GM12878 (cell line): ENCODE data around the gene CAPN9. TPM values are rescaled to one million over a fixed set of nuclear protein-coding genes. Genes with fewer than 3 reads are reported as not detected.

Experiments
- ATAC-seq: fragments of 200-7000 bp; cut with Tn5 transposase; 3 replicates; pipeline ENCODE4 v1.9.1; 2020; ENCODE audit warnings: mild to moderate bottlenecking, moderate library complexity
- BruUV-seq: library from RNA; stranded (reverse); fragments of 400-500 nt; replicated peaks from 2 replicates; lab custom pipeline; 2021; lab: Mats Ljungman, UMichigan
- CTCF ChIA-PET: fragments of 300-600 bp; sonication (Branson Sonifier 250); formaldehyde crosslinking; extraction: SDS; loops from one replicate; lab custom pipeline; 2021; ENCODE audit warnings: inconsistent platforms; lab: Yijun Ruan, JAX
- POLR2A ChIA-PET: fragments of 350-600 bp; formaldehyde crosslinking; extraction: SDS; loops from one replicate; lab custom pipeline; 2021; ENCODE audit warnings: inconsistent platforms; lab: Charles Lee
- RAD21 ChIA-PET: fragments of 300-600 bp; sonication (Branson Sonifier 250); formaldehyde crosslinking; loops from one replicate; lab custom pipeline; 2023; ENCODE audit warnings: antibody characterized with exemption; ENCODE audit not compliant: unreplicated experiment; lab: Charles Lee
- SMC1A ChIA-PET: fragments of 300-600 bp; sonication (Branson Sonifier 250); formaldehyde crosslinking; loops from one replicate; lab custom pipeline; 2023; ENCODE audit not compliant: unreplicated experiment, uncharacterized antibody; lab: Charles Lee
- DNase-seq: peaks from one replicate; pipeline ENCODE4 v3.0.0-alpha.2; 2011; ENCODE audit warnings: low read depth, low spot score
- FAIRE-seq: peaks from 3 replicates; lab custom pipeline; 2011; peaks lifted over from hg19 to GRCh38; lab: Jason Lieb, UNC
- H2AFZ ChIP-seq: 2 replicates; pipeline ENCODE4 v1.6.0; 2011; ENCODE audit warnings: low read depth, low read length, control low read depth; ENCODE audit not compliant: control insufficient read depth
- H3K27ac ChIP-seq: 2 replicates; pipeline ENCODE4 v1.5.1; 2011; ENCODE audit warnings: control low read depth; ENCODE audit not compliant: control insufficient read depth, insufficient read depth
- H3K27me3 ChIP-seq, 2 experiments: replicated peaks in 1 of 2; 2 replicates each; pipeline versions ENCODE4 v1.6.0 to v1.6.1; 2011; ENCODE audit warnings: low read length in 1 of 2; ENCODE audit not compliant: control insufficient read depth in 2 of 2, insufficient read depth in 2 of 2
- H3K36me3 ChIP-seq, 2 experiments: 2 replicates each; pipeline ENCODE4 v1.5.1; 2011; ENCODE audit warnings: low read length in 1 of 2; ENCODE audit not compliant: control insufficient read depth in 2 of 2, insufficient read depth in 2 of 2
- H3K4me1 ChIP-seq: 2 replicates; pipeline ENCODE4 v1.6.1; 2011; ENCODE audit warnings: mild to moderate bottlenecking, low read length, moderate library complexity, mixed read lengths; ENCODE audit not compliant: control insufficient read depth, insufficient read depth
- H3K4me2 ChIP-seq: 2 replicates; pipeline ENCODE4 v1.6.0; 2011; ENCODE audit warnings: control low read depth; ENCODE audit not compliant: control insufficient read depth, insufficient read depth
- H3K4me3 ChIP-seq: fragments of 200-600 bp; sonication (generic); 2 replicates; pipeline ENCODE4 v1.5.1; 2016
- H3K79me2 ChIP-seq: 2 replicates; pipeline ENCODE4 v1.6.0; 2011; ENCODE audit warnings: low read length; ENCODE audit not compliant: control insufficient read depth, insufficient read depth
- H3K9ac ChIP-seq: 2 replicates; pipeline ENCODE4 v1.8.0; 2011; ENCODE audit warnings: low read length, control low read depth, mixed read lengths; ENCODE audit not compliant: control insufficient read depth, insufficient read depth
- H3K9me3 ChIP-seq: replicated peaks from 3 replicates; pipeline ENCODE4 v1.5.1; 2011; ENCODE audit warnings: mild to moderate bottlenecking, low read length; ENCODE audit not compliant: control insufficient read depth, insufficient read depth
- H4K20me1 ChIP-seq: 2 replicates; pipeline ENCODE4 v1.6.0; 2011; ENCODE audit not compliant: control insufficient read depth, insufficient read depth
- JUNB ChIP-seq: IDR thresholded peaks from 2 replicates; pipeline ENCODE4 v1.6.1; 2016; ENCODE audit warnings: antibody characterized with exemption, mild to moderate bottlenecking
- TCF12 ChIP-seq: IDR thresholded peaks from 2 replicates; pipeline ENCODE4 v1.6.1; 2011; ENCODE audit warnings: low read depth, mild to moderate bottlenecking, low read length
- ZNF687 ChIP-seq: fragments of 450-650 bp; IDR thresholded peaks from 2 replicates; pipeline ENCODE4 v1.6.1; 2017; ENCODE audit warnings: mild to moderate bottlenecking, moderate library complexity
- WGBS: methylation state at CpG from one replicate; pipeline ENCODE4 v1.1.6; 2016; ENCODE audit warnings: low lambda C conversion rate; ENCODE audit not compliant: insufficient replicate concordance, insufficient coverage; ENCODE audit errors: missing lambda C conversion rate; 5-methylcytosine and 5-hydroxymethylcytosine counted together
- in situ Hi-C: fragments of 300-500 bp; cut with MboI; formaldehyde crosslinking; loops from 9 replicates; pipeline ENCODE4 v1.14.3; 2018; ENCODE audit warnings: mixed read lengths
- intact Hi-C: fragments of 100-400 bp; cut with micrococcal nuclease; formaldehyde crosslinking; loops from one replicate; pipeline ENCODE4 v1.14.2; 2022; ENCODE audit not compliant: unreplicated experiment
- polyA plus RNA-seq, 11 experiments: library from polyadenylated mRNA; depleted of rRNA in 4 of 11; unstranded in 6 of 11; stranded (reverse) in 5 of 11; fragments of >200 nt; fragmentation: Nextera tagmentation in 4 of 11; fragmentation: Illumina TruSeq in 1 of 11; extraction: Ambion mirVana in 4 of 11; extraction: Trizol in 1 of 11; gene quantifications; 1 replicate in 1 of 11; 2 replicates in 10 of 11; pipeline versions ENCODE4 v1.2.1 to v1.2.3, GENCODE V29; 2011 to 2016; ENCODE audit warnings: inconsistent platforms in 2 of 11, missing spikeins in 2 of 11, low read depth in 1 of 11
- total RNA-seq, 4 experiments: library from RNA; depleted of rRNA in 3 of 4; stranded (reverse); fragments of >200 nt in 3 of 4; fragmentation: Illumina TruSeq in 1 of 4; extraction: Trizol in 1 of 4; gene quantifications; 2 replicates each; pipeline versions ENCODE4 v1.2.1 to v1.2.3, GENCODE V29; 2013 to 2021

CAPN9 gene
- total and polyA plus RNA-seq, 10 of the 15 experiments (the other 5 are each of a cell fraction or from before 2014, with no cell fraction given): not detected

- POLR2A ChIA-PET: no interaction called here
- no peaks in the 10 kb centered on the region for H3K79me2 ChIP-seq
- no peak overlapping the region for H3K4me3 ChIP-seq
- no peak for FAIRE-seq
- DNase-seq: no peak
- 54% methylated on average over 5 of the region's 5 CpGs for WGBS
- H2AFZ ChIP-seq: no peak overlapping the region
- BruUV-seq: no TSS peak
- no peaks in the 10 kb centered on the region; a peak in 2 of 4 replicates for H3K27me3 ChIP-seq
- H3K9me3 ChIP-seq: no peaks in the 10 kb centered on the region
- no peak overlapping the region for H3K4me2 ChIP-seq
- RAD21 ChIA-PET: no interaction called here
- intact Hi-C loops (no loop called here), in situ Hi-C loops (no loop called here)
- TF ChIP-seq JUNB (no peak), TCF12 (no peak), ZNF687 (no peak)
- no peaks in the 10 kb centered on the region for H4K20me1 ChIP-seq
- no peaks in the 10 kb centered on the region for H3K4me1 ChIP-seq
- H3K9ac ChIP-seq: no peak overlapping the region
- CTCF ChIA-PET: no interaction called here
- no peak overlapping the region for H3K27ac ChIP-seq
- SMC1A ChIA-PET: no interaction called here
- H3K36me3 ChIP-seq: no peaks in the 10 kb centered on the region
- no peak for ATAC-seq
These were observed 6.0 kb downstream of the CAPN9 start for GRCh38 chr1:230753191-230753585.
